GM12878 (cell line): ENCODE measurements around the gene IRAK4.

Source experiments
- TCF12 ChIP-seq: IDR thresholded peaks from 2 replicates; pipeline ENCODE4 v1.6.1; 2011; ENCODE audit warnings: low read depth, mild to moderate bottlenecking, low read length
- WRNIP1 ChIP-seq: IDR thresholded peaks from 2 replicates; pipeline ENCODE4 v1.6.1; 2011; ENCODE audit warnings: low read depth, low read length, improper control_type of control experiment, borderline replicate concordance
- TF ChIP-seq, protein P1 (sequence below), 3 experiments: IDR thresholded peaks in 2 of 3; conservative IDR thresholded peaks in 1 of 3; 2 replicates each; pipeline ENCODE4 v1.5.1; 2011; ENCODE audit warnings: low read depth in 3 of 3, low read length in 3 of 3, mild to moderate bottlenecking in 3 of 3, control low read depth in 2 of 3, moderate library complexity in 2 of 3, inconsistent platforms in 1 of 3, mixed read lengths in 1 of 3; ENCODE audit not compliant: control insufficient read depth in 2 of 3, insufficient read depth in 1 of 3; ENCODE audit errors: extremely low read depth in 1 of 3
- TF ChIP-seq, protein P2 (sequence below): fragments of 450-650 bp; IDR thresholded peaks from 2 replicates; pipeline ENCODE4 v1.6.1; 2017; ENCODE audit warnings: mild to moderate bottlenecking, low read depth, inconsistent platforms; ENCODE audit not compliant: poor library complexity, severe bottlenecking

- TF ChIP-seq TCF12: no peak
- TF ChIP-seq, protein P1, sequence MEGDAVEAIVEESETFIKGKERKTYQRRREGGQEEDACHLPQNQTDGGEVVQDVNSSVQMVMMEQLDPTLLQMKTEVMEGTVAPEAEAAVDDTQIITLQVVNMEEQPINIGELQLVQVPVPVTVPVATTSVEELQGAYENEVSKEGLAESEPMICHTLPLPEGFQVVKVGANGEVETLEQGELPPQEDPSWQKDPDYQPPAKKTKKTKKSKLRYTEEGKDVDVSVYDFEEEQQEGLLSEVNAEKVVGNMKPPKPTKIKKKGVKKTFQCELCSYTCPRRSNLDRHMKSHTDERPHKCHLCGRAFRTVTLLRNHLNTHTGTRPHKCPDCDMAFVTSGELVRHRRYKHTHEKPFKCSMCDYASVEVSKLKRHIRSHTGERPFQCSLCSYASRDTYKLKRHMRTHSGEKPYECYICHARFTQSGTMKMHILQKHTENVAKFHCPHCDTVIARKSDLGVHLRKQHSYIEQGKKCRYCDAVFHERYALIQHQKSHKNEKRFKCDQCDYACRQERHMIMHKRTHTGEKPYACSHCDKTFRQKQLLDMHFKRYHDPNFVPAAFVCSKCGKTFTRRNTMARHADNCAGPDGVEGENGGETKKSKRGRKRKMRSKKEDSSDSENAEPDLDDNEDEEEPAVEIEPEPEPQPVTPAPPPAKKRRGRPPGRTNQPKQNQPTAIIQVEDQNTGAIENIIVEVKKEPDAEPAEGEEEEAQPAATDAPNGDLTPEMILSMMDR (IDR thresholded peaks at IDR 0.05 in 2 of 3, conservative IDR thresholded peaks at IDR 0.05 in 1 of 3; ENCODE audit: control insufficient read depth in 2 of 3, extremely low read depth in 1 of 3, insufficient read depth in 1 of 3, low read depth in 3 of 3, low read length in 3 of 3): no peak
- TF ChIP-seq WRNIP1: no peak
- TF ChIP-seq, protein P2, sequence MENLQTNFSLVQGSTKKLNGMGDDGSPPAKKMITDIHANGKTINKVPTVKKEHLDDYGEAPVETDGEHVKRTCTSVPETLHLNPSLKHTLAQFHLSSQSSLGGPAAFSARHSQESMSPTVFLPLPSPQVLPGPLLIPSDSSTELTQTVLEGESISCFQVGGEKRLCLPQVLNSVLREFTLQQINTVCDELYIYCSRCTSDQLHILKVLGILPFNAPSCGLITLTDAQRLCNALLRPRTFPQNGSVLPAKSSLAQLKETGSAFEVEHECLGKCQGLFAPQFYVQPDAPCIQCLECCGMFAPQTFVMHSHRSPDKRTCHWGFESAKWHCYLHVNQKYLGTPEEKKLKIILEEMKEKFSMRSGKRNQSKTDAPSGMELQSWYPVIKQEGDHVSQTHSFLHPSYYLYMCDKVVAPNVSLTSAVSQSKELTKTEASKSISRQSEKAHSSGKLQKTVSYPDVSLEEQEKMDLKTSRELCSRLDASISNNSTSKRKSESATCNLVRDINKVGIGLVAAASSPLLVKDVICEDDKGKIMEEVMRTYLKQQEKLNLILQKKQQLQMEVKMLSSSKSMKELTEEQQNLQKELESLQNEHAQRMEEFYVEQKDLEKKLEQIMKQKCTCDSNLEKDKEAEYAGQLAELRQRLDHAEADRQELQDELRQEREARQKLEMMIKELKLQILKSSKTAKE: no peak
Observed at GRCh38 chr12:43812057-43812456, 53.3 kb downstream of the IRAK4 start.
